H9 (cell line): ENCODE data around the gene KIF21A. TPM values are rescaled to one million over a fixed set of nuclear protein-coding genes. Genes with fewer than 3 reads are reported as not detected.

ENCODE experiments used
- DNase-seq: peaks from one replicate; pipeline ENCODE4 v3.0.0-alpha.2; 2017
- H2AFZ ChIP-seq: one replicate; pipeline ENCODE4 v1.6.1; 2013; ENCODE audit warnings: mild to moderate bottlenecking, low read length, control low read depth, moderate library complexity
- H2AK5ac ChIP-seq: 2 replicates; pipeline ENCODE4 v1.6.1; 2013; ENCODE audit warnings: low read length, control low read depth, mixed read lengths; ENCODE audit not compliant: insufficient read length
- H2BK120ac ChIP-seq: one replicate; pipeline ENCODE4 v1.6.1; 2013; ENCODE audit warnings: low read depth, mild to moderate bottlenecking, low read length, control low read depth, inconsistent platforms; ENCODE audit not compliant: poor library complexity, severe bottlenecking
- H2BK12ac ChIP-seq: 2 replicates; pipeline ENCODE4 v1.6.1; 2013; ENCODE audit warnings: low read length, control low read depth, mixed read lengths, low read depth; ENCODE audit not compliant: insufficient read length
- H2BK15ac ChIP-seq: 2 replicates; pipeline ENCODE4 v1.6.1; 2013; ENCODE audit warnings: low read depth, low read length, control low read depth
- H2BK20ac ChIP-seq: one replicate; pipeline ENCODE4 v1.6.1; 2013; ENCODE audit warnings: low read depth, mild to moderate bottlenecking, low read length, control low read depth, inconsistent platforms; ENCODE audit not compliant: poor library complexity, severe bottlenecking
- H2BK5ac ChIP-seq: 2 replicates; pipeline ENCODE4 v1.6.1; 2013; ENCODE audit warnings: low read length, control low read depth, mixed read lengths; ENCODE audit not compliant: insufficient read length
- H3K14ac ChIP-seq: 2 replicates; pipeline ENCODE4 v1.6.1; 2013; ENCODE audit warnings: low read length, control low read depth; ENCODE audit not compliant: insufficient read depth
- H3K18ac ChIP-seq: 2 replicates; pipeline ENCODE4 v1.6.1; 2013; ENCODE audit warnings: low read depth, mild to moderate bottlenecking, mixed read lengths, low read length, control low read depth; ENCODE audit not compliant: insufficient read length
- H3K23ac ChIP-seq: 2 replicates; pipeline ENCODE4 v1.6.1; 2013; ENCODE audit warnings: low read length, control low read depth, mixed read lengths, low read depth; ENCODE audit not compliant: insufficient read length
- H3K23me2 ChIP-seq: 2 replicates; pipeline ENCODE4 v1.6.1; 2013; ENCODE audit warnings: low read depth, mild to moderate bottlenecking, mixed read lengths, low read length, control low read depth; ENCODE audit not compliant: insufficient read length, poor library complexity, severe bottlenecking
- H3K27ac ChIP-seq: 2 replicates; pipeline ENCODE4 v1.5.1; 2013; ENCODE audit warnings: low read length, control low read depth, mixed read lengths, low read depth; ENCODE audit not compliant: insufficient read length
- H3K27me3 ChIP-seq: 2 replicates; pipeline ENCODE4 v1.6.1; 2013; ENCODE audit warnings: low read length, control low read depth, inconsistent platforms; ENCODE audit not compliant: insufficient read depth
- H3K4ac ChIP-seq: 2 replicates; pipeline ENCODE4 v1.6.1; 2013; ENCODE audit warnings: low read depth, mild to moderate bottlenecking, control low read depth, inconsistent platforms, low read length, moderate library complexity
- H3K4me1 ChIP-seq: 2 replicates; pipeline ENCODE4 v1.6.1; 2013; ENCODE audit warnings: low read length, control low read depth, inconsistent platforms; ENCODE audit not compliant: insufficient read depth
- H3K4me2 ChIP-seq: 2 replicates; pipeline ENCODE4 v1.6.1; 2013; ENCODE audit warnings: low read length, control low read depth, mixed read lengths; ENCODE audit not compliant: insufficient read length, insufficient read depth
- H3K56ac ChIP-seq: 2 replicates; pipeline ENCODE4 v1.6.1; 2013; ENCODE audit warnings: low read depth, mild to moderate bottlenecking, mixed read lengths, low read length, control low read depth; ENCODE audit not compliant: insufficient read length
- H3K79me1 ChIP-seq: 2 replicates; pipeline ENCODE4 v1.6.1; 2013; ENCODE audit warnings: low read depth, mild to moderate bottlenecking, moderate library complexity, low read length, control low read depth, inconsistent platforms; ENCODE audit not compliant: insufficient read depth, poor library complexity, severe bottlenecking
- H3K79me2 ChIP-seq: 2 replicates; pipeline ENCODE4 v1.6.1; 2013; ENCODE audit warnings: low read length, control low read depth, inconsistent platforms; ENCODE audit not compliant: insufficient read depth
- H3K9ac ChIP-seq: 2 replicates; pipeline ENCODE4 v1.6.1; 2013; ENCODE audit warnings: low read length, control low read depth, mixed read lengths; ENCODE audit not compliant: insufficient read length; ENCODE audit errors: extremely low read depth
- H3K9me3 ChIP-seq: one replicate; pipeline ENCODE4 v1.6.1; 2013; ENCODE audit warnings: low read depth, low read length, inconsistent platforms; ENCODE audit not compliant: control insufficient read depth
- H3T11ph ChIP-seq: one replicate; pipeline ENCODE4 v1.6.1; 2013; ENCODE audit warnings: mild to moderate bottlenecking, low read length, control low read depth, inconsistent platforms
- H4K20me1 ChIP-seq: one replicate; pipeline ENCODE4 v1.6.1; 2013; ENCODE audit not compliant: control insufficient read depth, insufficient read length, insufficient read depth
- H4K5ac ChIP-seq: 2 replicates; pipeline ENCODE4 v1.6.1; 2013; ENCODE audit warnings: low read depth, mild to moderate bottlenecking, mixed read lengths, low read length, control low read depth; ENCODE audit not compliant: insufficient read length
- H4K8ac ChIP-seq: replicated peaks from 2 replicates; pipeline ENCODE4 v1.6.1; 2013; ENCODE audit warnings: low read length, control low read depth, mixed read lengths, low read depth; ENCODE audit not compliant: insufficient read length
- H4K91ac ChIP-seq: 2 replicates; pipeline ENCODE4 v1.6.1; 2013; ENCODE audit warnings: low read depth, mild to moderate bottlenecking, moderate library complexity, mixed read lengths, low read length, control low read depth; ENCODE audit not compliant: insufficient read length
- H3K27ac Mint-ChIP-seq, 3 experiments: 2 replicates in 2 of 3; 3 replicates in 1 of 3; pipeline ENCODE4 v1.8.0; 2020 to 2021; ENCODE audit warnings: mixed read lengths in 3 of 3, mild to moderate bottlenecking in 1 of 3, moderate library complexity in 1 of 3
- H3K27me3 Mint-ChIP-seq: 2 replicates; pipeline ENCODE4 v1.8.0; 2021; ENCODE audit warnings: low read depth, mild to moderate bottlenecking, moderate library complexity, mixed read lengths
- H3K36me3 Mint-ChIP-seq, 3 experiments: 2 replicates in 2 of 3; 3 replicates in 1 of 3; pipeline ENCODE4 v1.8.0; 2020 to 2021; ENCODE audit warnings: low read depth in 3 of 3, mixed read lengths in 3 of 3; ENCODE audit not compliant: insufficient read depth in 1 of 3
- H3K4me1 Mint-ChIP-seq, 2 experiments: 2 replicates each; pipeline ENCODE4 v1.8.0; 2020; ENCODE audit warnings: mixed read lengths in 2 of 2
- H3K4me3 Mint-ChIP-seq, 2 experiments: 2 replicates in 1 of 2; 3 replicates in 1 of 2; pipeline ENCODE4 v1.8.0; 2020 to 2021; ENCODE audit warnings: mild to moderate bottlenecking in 2 of 2, mixed read lengths in 2 of 2, moderate library complexity in 1 of 2
- H3K9me3 Mint-ChIP-seq, 2 experiments: 2 replicates in 1 of 2; 3 replicates in 1 of 2; pipeline ENCODE4 v1.8.0; 2020; ENCODE audit warnings: mild to moderate bottlenecking in 2 of 2, mixed read lengths in 2 of 2, moderate library complexity in 1 of 2
- total RNA-seq: library from RNA; stranded (reverse); gene quantifications from 2 replicates; pipeline ENCODE4 v1.2.1, GENCODE V29; 2021
- TF ChIP-seq, protein P1 (sequence below): fragments of 200-600 bp; sonication (generic); conservative IDR thresholded peaks from 3 replicates; pipeline ENCODE4 v1.8.0; 2021; ENCODE audit warnings: antibody characterized with exemption, mild to moderate bottlenecking

KIF21A gene
- total RNA-seq, 1 experiment from 2014 or later: 17.2 TPM

DNA sequence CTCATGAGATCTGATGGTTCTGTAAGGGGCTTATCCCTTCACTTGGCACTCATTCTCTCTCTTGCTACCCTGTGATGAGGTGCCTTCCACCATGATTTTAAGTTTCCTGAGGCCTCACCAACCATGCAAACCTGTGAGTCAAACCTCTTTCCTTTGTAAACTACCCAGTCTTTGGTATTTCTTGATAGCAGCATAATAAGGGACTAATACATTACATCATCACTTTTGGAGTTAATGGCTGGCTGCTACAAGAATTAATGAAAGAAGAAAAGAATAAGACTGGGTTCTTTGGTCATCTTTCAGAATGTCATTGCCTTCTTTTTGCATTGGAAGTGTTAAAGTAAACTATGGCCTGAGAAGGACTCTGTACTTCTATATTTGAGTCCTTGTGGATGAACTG is 5.1 kb upstream of the KIF21A start:
- no peak overlapping the region for H4K8ac ChIP-seq
- H3K27ac ChIP-seq: no peak overlapping the region

More for the DNA sequence above, 5.1 kb upstream of the KIF21A start:
- H3K4me2 ChIP-seq: no peak overlapping the region
- peaks cover 27 to 42% of the 10 kb centered on the region in 2 experiments for H3K4me1 Mint-ChIP-seq
- H3K4ac ChIP-seq: no peak overlapping the region
- H3K4me3 Mint-ChIP-seq: no peak overlapping the region
- no peak overlapping the region for H2BK12ac ChIP-seq
- H3K27ac Mint-ChIP-seq: no peak overlapping the region
- H3T11ph ChIP-seq: no peak overlapping the region
- peaks cover 6% of the 10 kb centered on the region for H3K27me3 Mint-ChIP-seq
- TF ChIP-seq, protein P1, sequence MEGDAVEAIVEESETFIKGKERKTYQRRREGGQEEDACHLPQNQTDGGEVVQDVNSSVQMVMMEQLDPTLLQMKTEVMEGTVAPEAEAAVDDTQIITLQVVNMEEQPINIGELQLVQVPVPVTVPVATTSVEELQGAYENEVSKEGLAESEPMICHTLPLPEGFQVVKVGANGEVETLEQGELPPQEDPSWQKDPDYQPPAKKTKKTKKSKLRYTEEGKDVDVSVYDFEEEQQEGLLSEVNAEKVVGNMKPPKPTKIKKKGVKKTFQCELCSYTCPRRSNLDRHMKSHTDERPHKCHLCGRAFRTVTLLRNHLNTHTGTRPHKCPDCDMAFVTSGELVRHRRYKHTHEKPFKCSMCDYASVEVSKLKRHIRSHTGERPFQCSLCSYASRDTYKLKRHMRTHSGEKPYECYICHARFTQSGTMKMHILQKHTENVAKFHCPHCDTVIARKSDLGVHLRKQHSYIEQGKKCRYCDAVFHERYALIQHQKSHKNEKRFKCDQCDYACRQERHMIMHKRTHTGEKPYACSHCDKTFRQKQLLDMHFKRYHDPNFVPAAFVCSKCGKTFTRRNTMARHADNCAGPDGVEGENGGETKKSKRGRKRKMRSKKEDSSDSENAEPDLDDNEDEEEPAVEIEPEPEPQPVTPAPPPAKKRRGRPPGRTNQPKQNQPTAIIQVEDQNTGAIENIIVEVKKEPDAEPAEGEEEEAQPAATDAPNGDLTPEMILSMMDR: no peak
- no peaks in the 10 kb centered on the region for H3K79me2 ChIP-seq
- H3K23ac ChIP-seq: no peak overlapping the region
- no peak overlapping the region for H3K9ac ChIP-seq
- DNase-seq: no peak
- H3K36me3 Mint-ChIP-seq: no peaks in the 10 kb centered on the region
- H2BK5ac ChIP-seq: no peak overlapping the region
- no peaks in the 10 kb centered on the region for H3K9me3 Mint-ChIP-seq
- no peaks in the 10 kb centered on the region; the same call in 1 of the 2 replicates for H3K27me3 ChIP-seq
- no peak overlapping the region for H2BK20ac ChIP-seq
- no peaks in the 10 kb centered on the region for H3K9me3 ChIP-seq
- H3K4me1 ChIP-seq: peaks cover 5% of the 10 kb centered on the region; the same call in 1 of the 2 replicates
- no peaks in the 10 kb centered on the region for H4K20me1 ChIP-seq
- H3K14ac ChIP-seq: no peak overlapping the region
- H3K23me2 ChIP-seq: no peaks in the 10 kb centered on the region
- no peak overlapping the region for H3K56ac ChIP-seq
- no peak overlapping the region for H2AK5ac ChIP-seq
- no peak overlapping the region for H2AFZ ChIP-seq
- H3K18ac ChIP-seq: no peak overlapping the region
- no peak overlapping the region for H4K91ac ChIP-seq
- H2BK15ac ChIP-seq: no peak overlapping the region
- H3K79me1 ChIP-seq: no peaks in the 10 kb centered on the region
- H2BK120ac ChIP-seq: no peak overlapping the region
- H4K5ac ChIP-seq: no peak overlapping the region
